ENCODE results near the gene EMC6.

The EMC6 gene

GRCh38 chr17:3655766-3656165 is 12.8 kb upstream of the EMC6 start:
- ChIA-PET POLR2A (no interaction called here), CTCF (interaction anchor here (1.6 kb wide), 1 partner anchor 20 kb away, joined by 3 read pairs; the partner anchor contains the start of gene SHPK)
- TF ChIP-seq CTCF (IDR thresholded peaks at IDR 0.05; ENCODE audit: control extremely low read depth, extremely low read depth, low read depth, missing control alignments) = no peak
- no peak for DNase-seq (ENCODE audit: extremely low spot score)

- CTCF ChIA-PET = interaction anchor here (1.6 kb wide), 1 partner anchor 20 kb away, joined by 3 read pairs; the partner anchor contains the start of gene SHPK
- POLR2A ChIA-PET = no interaction called here
- no peak for TF ChIP-seq CTCF (IDR thresholded peaks at IDR 0.05; ENCODE audit: control extremely low read depth, extremely low read depth, low read depth, missing control alignments)
- no peak for DNase-seq (ENCODE audit: extremely low spot score)
These were observed 12.3 kb upstream of the EMC6 start for GRCh38 chr17:3656353-3656752.

- DNase-seq (ENCODE audit: extremely low spot score) = no peak
- POLR2A ChIA-PET = interaction anchor here (0.7 kb wide), 1 partner anchor 21 kb away, joined by 3 read pairs; the partner anchor contains the start of genes CTNS and SHPK
- no peak for TF ChIP-seq CTCF (IDR thresholded peaks at IDR 0.05; ENCODE audit: control extremely low read depth, extremely low read depth, low read depth, missing control alignments)
- CTCF ChIA-PET = no interaction called here
These were observed 11.6 kb upstream of the EMC6 start for GRCh38 chr17:3656755-3657587.

GRCh38 chr17:3657588-3657869 is 11.1 kb upstream of the EMC6 start:
- no peak for TF ChIP-seq CTCF (IDR thresholded peaks at IDR 0.05; ENCODE audit: control extremely low read depth, extremely low read depth, low read depth, missing control alignments)
- POLR2A ChIA-PET = interaction anchor here (0.7 kb wide), 1 partner anchor 21 kb away, joined by 3 read pairs; the partner anchor contains the start of genes CTNS and SHPK
- CTCF ChIA-PET = no interaction called here
- DNase-seq (ENCODE audit: extremely low spot score) = no peak

GRCh38 chr17:3657874-3658783 is 10.5 kb upstream of the EMC6 start:
- ChIA-PET POLR2A (interaction anchor here (0.7 kb wide), 1 partner anchor 22 kb away, joined by 3 read pairs; the partner anchor contains the start of genes CTNS and SHPK), CTCF (interaction anchor here (0.7 kb wide), 1 partner anchor 186 kb away, joined by 3 read pairs; no protein-coding TSS in a partner anchor)
- no peak for DNase-seq (ENCODE audit: extremely low spot score)
- no peak for TF ChIP-seq CTCF (IDR thresholded peaks at IDR 0.05; ENCODE audit: control extremely low read depth, extremely low read depth, low read depth, missing control alignments)

GRCh38 chr17:3658784-3659449 is 9.7 kb upstream of the EMC6 start:
- TF ChIP-seq CTCF (IDR thresholded peaks at IDR 0.05; ENCODE audit: control extremely low read depth, extremely low read depth, low read depth, missing control alignments) = no peak
- POLR2A ChIA-PET = no interaction called here
- DNase-seq (ENCODE audit: extremely low spot score) = no peak
- CTCF ChIA-PET = no interaction called here
